Fibroblast of lung (primary cell): Measurements from ENCODE around the gene ZNF23. TPM values are rescaled to one million over a fixed set of nuclear protein-coding genes. Genes with fewer than 3 reads are reported as not detected.

Source experiments
- DNase-seq, 2 donors: peaks; one replicate each; pipeline versions ENCODE4 v3.0.0 to v3.0.0-alpha.2; 2010; ENCODE audit warnings: low read depth in 2 of 2
- H2AFZ ChIP-seq: 2 replicates; pipeline ENCODE4 v1.5.1; 2012; ENCODE audit warnings: low read length, control low read depth, inconsistent platforms
- H3K27ac ChIP-seq: 2 replicates; pipeline ENCODE4 v1.5.1; 2011; ENCODE audit warnings: low read length, control low read depth; ENCODE audit not compliant: insufficient read depth
- H3K27me3 ChIP-seq: 2 replicates; pipeline ENCODE4 v1.5.1; 2011; ENCODE audit warnings: mild to moderate bottlenecking, low read length; ENCODE audit not compliant: control insufficient read depth, insufficient read depth
- H3K36me3 ChIP-seq: 2 replicates; pipeline ENCODE4 v1.5.1; 2011; ENCODE audit warnings: low read length; ENCODE audit not compliant: control insufficient read depth, insufficient read depth
- H3K4me1 ChIP-seq: 2 replicates; pipeline ENCODE4 v1.5.1; 2011; ENCODE audit warnings: low read length; ENCODE audit not compliant: control insufficient read depth, insufficient read depth; ENCODE audit errors: extremely low read depth
- H3K4me2 ChIP-seq: 2 replicates; pipeline ENCODE4 v1.5.1; 2011; ENCODE audit warnings: low read length, control low read depth; ENCODE audit not compliant: insufficient read depth; ENCODE audit errors: extremely low read depth
- H3K4me3 ChIP-seq, 4 experiments: fragments of 200-600 bp in 1 of 4; sonication (generic) in 1 of 4; replicated peaks in 1 of 4; 2 replicates each; pipeline ENCODE4 v1.5.1; 2011 to 2016; ENCODE audit warnings: low read length in 4 of 4, low read depth in 3 of 4, mild to moderate bottlenecking in 3 of 4, control low read depth in 2 of 4, inconsistent platforms in 1 of 4, mixed read lengths in 1 of 4; ENCODE audit not compliant: insufficient read depth in 1 of 4; ENCODE audit errors: control extremely low read depth in 1 of 4
- H3K79me2 ChIP-seq: 2 replicates; pipeline ENCODE4 v1.5.1; 2012; ENCODE audit warnings: mild to moderate bottlenecking, low read length, inconsistent platforms; ENCODE audit not compliant: control insufficient read depth, insufficient read depth
- H3K9ac ChIP-seq: 2 replicates; pipeline ENCODE4 v1.5.1; 2011; ENCODE audit warnings: mild to moderate bottlenecking, low read length, control low read depth; ENCODE audit not compliant: insufficient read depth
- H3K9me3 ChIP-seq: 2 replicates; pipeline ENCODE4 v1.5.1; 2012; ENCODE audit warnings: low read depth, low read length; ENCODE audit not compliant: control insufficient read depth, insufficient read depth
- H4K20me1 ChIP-seq: 2 replicates; pipeline ENCODE4 v1.5.1; 2011; ENCODE audit warnings: low read length; ENCODE audit not compliant: control insufficient read depth, insufficient read depth; ENCODE audit errors: extremely low read depth
- CTCF ChIP-seq, 2 donors: IDR thresholded peaks in 1 of 2; conservative IDR thresholded peaks in 1 of 2; 1 replicate in 1 of 2; 2 replicates in 1 of 2; pipeline ENCODE4 v1.5.1; 2011 to 2012; ENCODE audit warnings: low read length in 2 of 2, control low read depth in 1 of 2, inconsistent platforms in 1 of 2, low read depth in 1 of 2, mild to moderate bottlenecking in 1 of 2
- EZH2 ChIP-seq: IDR thresholded peaks from 2 replicates; pipeline ENCODE4 v1.5.1; 2012; ENCODE audit warnings: low read length, control low read depth, mild to moderate bottlenecking; ENCODE audit errors: missing control alignments
- polyA plus RNA-seq, 2 donors: library from polyadenylated mRNA; depleted of rRNA in 1 of 2; stranded (reverse) in 1 of 2; unstranded in 1 of 2; fragments of >200 nt; gene quantifications; 2 replicates each; pipeline ENCODE4 v1.2.1, GENCODE V29; 2011 to 2012; ENCODE audit warnings: missing spikeins in 1 of 2
- total RNA-seq: library from RNA; depleted of rRNA; stranded (reverse); fragments of >200 nt; gene quantifications from 2 replicates; pipeline ENCODE4 v1.2.1, GENCODE V29; 2014

The ZNF23 gene
- total and polyA plus RNA-seq, 2 donors (not counting 1 experiment from before 2014, with no cell fraction given): 12.2 to 24.8 TPM

DNA sequence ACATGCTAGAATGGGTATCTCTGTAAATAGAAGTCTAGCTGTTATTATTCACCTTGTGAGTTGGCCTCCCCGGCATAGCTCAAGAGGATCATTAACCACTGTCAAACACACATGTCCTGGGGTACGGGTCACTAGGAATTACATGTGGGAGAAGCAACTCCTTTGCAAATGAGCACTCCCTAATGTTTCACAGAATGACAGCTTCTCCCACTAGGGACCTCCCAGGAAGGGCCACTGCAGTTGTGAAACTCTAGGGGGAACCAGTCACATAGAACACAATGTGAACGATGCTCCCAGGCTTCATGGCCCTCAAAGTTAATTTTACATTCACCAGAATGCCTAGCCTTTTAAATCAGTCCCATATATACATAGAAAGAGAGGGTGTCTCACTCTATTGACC, 39.5 kb upstream of the ZNF23 start:
- H3K4me2 ChIP-seq: no peak overlapping the region
- no peaks in the 10 kb centered on the region for H3K27me3 ChIP-seq
- no peaks in the 10 kb centered on the region for H3K4me1 ChIP-seq
- no peak for TF ChIP-seq EZH2
- no peak overlapping the region for H3K9ac ChIP-seq
- H3K36me3 ChIP-seq: no peaks in the 10 kb centered on the region
- H2AFZ ChIP-seq: no peak overlapping the region
- H3K4me3 ChIP-seq: no peak overlapping the region
- DNase-seq: no peak
- H4K20me1 ChIP-seq: no peaks in the 10 kb centered on the region
- H3K79me2 ChIP-seq: no peaks in the 10 kb centered on the region
- H3K27ac ChIP-seq: no peak overlapping the region
- no peaks in the 10 kb centered on the region for H3K9me3 ChIP-seq

- no peak overlapping the region for H3K4me2 ChIP-seq
- no peak overlapping the region for H3K9ac ChIP-seq
- no peaks in the 10 kb centered on the region for H3K27me3 ChIP-seq
- H3K9me3 ChIP-seq: no peaks in the 10 kb centered on the region
- H3K36me3 ChIP-seq: no peaks in the 10 kb centered on the region
- H3K27ac ChIP-seq: no peak overlapping the region
- no peaks in the 10 kb centered on the region for H4K20me1 ChIP-seq
- H2AFZ ChIP-seq: no peak overlapping the region
- no peaks in the 10 kb centered on the region for H3K4me1 ChIP-seq
- TF ChIP-seq EZH2 (no peak), CTCF (conservative IDR thresholded peaks at IDR 0.05 in 1 of 2, IDR thresholded peaks at IDR 0.05 in 1 of 2; ENCODE audit: low read depth in 1 of 2, low read length in 2 of 2) (no peak)
- no peaks in the 10 kb centered on the region for H3K79me2 ChIP-seq
- no peak for DNase-seq
- no peak overlapping the region for H3K4me3 ChIP-seq
Observed at GRCh38 chr16:71500964-71501363, 38.9 kb upstream of the ZNF23 start.

DNA sequence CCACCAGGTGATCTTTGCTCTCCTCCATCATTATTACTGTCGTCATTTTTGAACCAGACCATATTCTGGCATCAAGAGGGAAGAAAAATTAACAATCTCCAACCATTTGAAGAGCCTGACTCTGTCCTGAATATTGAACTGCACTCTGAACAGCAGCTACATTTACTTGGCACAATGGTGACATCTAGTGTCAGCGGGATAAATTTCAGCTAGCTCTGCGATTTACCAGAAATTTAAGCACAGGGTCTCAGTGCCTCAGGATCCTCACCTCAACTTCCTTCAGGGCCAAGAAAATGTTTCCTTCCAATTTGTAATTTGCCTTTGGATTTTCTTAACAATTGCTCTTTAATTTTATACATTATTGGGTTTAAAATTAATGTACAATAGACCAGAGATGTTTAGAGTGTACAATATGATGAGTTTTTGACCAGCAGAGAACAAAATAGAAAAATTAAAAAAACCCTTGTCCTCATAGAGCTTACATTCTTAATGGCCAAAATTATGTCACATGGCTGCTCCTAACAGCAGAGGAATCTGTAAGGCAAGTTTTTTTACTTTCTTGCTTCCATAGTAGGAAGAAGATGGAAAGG, 37.8 kb upstream of the ZNF23 start:
- H3K9ac ChIP-seq: no peak overlapping the region
- peak; percentile 66 to 77 for TF ChIP-seq CTCF (conservative IDR thresholded peaks at IDR 0.05 in 1 of 2, IDR thresholded peaks at IDR 0.05 in 1 of 2; ENCODE audit: low read depth in 1 of 2, low read length in 2 of 2)
- TF ChIP-seq EZH2: no peak
- H3K27ac ChIP-seq: no peak overlapping the region
- peak; percentile 44 to 75 for DNase-seq
- no peaks in the 10 kb centered on the region for H4K20me1 ChIP-seq
- H3K79me2 ChIP-seq: no peaks in the 10 kb centered on the region
- no peaks in the 10 kb centered on the region for H3K36me3 ChIP-seq
- no peaks in the 10 kb centered on the region for H3K27me3 ChIP-seq
- no peak overlapping the region for H3K4me2 ChIP-seq
- no peak overlapping the region for H3K4me3 ChIP-seq
- no peaks in the 10 kb centered on the region for H3K9me3 ChIP-seq
- no peaks in the 10 kb centered on the region for H3K4me1 ChIP-seq
- no peak overlapping the region for H2AFZ ChIP-seq
